BLaER1 (cell line): Measurements from ENCODE around the gene CAMK2A.

Source experiments
- H3K27ac ChIP-seq: shearing (Covaris generic); formaldehyde crosslinking; 2 replicates; pipeline ENCODE4 v1.8.1; 2022
- H3K27me3 ChIP-seq: shearing (Covaris generic); formaldehyde crosslinking; 2 replicates; pipeline ENCODE4 v1.8.1; 2022
- H3K36me3 ChIP-seq: shearing (Covaris generic); formaldehyde crosslinking; 2 replicates; pipeline ENCODE4 v1.8.1; 2022
- H3K4me1 ChIP-seq: shearing (Covaris generic); formaldehyde crosslinking; 2 replicates; pipeline ENCODE4 v1.8.1; 2022
- H3K4me2 ChIP-seq: shearing (Covaris generic); formaldehyde crosslinking; 2 replicates; pipeline ENCODE4 v1.8.1; 2022
- H3K4me3 ChIP-seq: shearing (Covaris generic); formaldehyde crosslinking; 2 replicates; pipeline ENCODE4 v1.8.1; 2022
- H3K9ac ChIP-seq: shearing (Covaris generic); formaldehyde crosslinking; 2 replicates; pipeline ENCODE4 v1.8.1; 2022
- H3K9me3 ChIP-seq: shearing (Covaris generic); formaldehyde crosslinking; 2 replicates; pipeline ENCODE4 v1.8.1; 2022
- H4K20me1 ChIP-seq: shearing (Covaris generic); formaldehyde crosslinking; 2 replicates; pipeline ENCODE4 v1.8.1; 2022
- Cebpa-rat ChIP-seq: shearing (Covaris generic); IDR thresholded peaks from 2 replicates; pipeline ENCODE4 v1.8.1; 2022

CAMK2A gene

DNA sequence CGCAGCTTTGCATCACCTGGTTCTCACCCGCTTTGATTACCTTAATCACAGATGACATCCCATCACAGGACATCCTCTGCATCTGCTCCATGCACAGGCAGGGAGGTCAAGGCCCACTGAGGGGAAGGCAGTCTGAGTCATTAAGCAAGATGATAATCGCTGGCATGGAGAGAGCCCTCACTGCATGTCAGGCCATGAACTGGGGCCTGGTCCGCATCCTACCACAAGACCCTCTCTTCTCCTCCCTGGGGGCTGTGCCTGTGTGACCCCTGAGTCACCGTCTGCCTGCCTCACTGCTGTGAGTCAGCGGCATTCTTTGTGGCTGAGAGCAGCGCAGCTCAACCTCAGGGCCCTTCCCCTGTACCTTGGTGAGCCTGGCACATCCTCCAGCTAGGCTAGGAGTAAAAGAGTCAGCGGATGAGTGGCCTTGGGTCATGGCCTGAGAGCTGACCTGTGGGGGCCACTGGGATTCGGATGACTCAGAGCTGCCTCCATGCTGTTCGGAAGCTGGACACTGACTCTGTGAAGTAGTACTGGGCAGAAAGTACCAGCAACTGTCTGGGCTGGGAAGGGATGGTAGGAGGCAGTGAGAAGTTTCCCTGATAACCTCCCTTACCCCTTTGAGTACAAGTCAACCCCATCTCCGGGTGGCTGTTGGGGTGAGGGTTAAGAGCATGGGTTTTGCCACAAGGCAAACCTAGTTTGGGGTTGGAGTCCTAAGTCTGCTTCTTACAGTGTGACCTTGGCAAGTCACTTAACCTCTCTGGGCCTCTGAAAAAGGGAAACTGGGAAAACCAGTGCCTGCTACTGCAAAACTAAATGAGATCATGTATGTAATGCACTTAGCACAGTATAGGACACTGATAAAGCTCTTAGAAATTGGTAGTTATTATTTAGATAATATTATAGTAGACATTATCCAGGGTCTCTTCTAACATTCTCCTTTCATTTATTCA is 27.8 kb upstream of the CAMK2A start:
- no peaks in the 10 kb centered on the region for H3K9me3 ChIP-seq
- no peak overlapping the region for H3K4me2 ChIP-seq
- H3K27ac ChIP-seq = no peak overlapping the region
- H3K9ac ChIP-seq = no peak overlapping the region
- no peaks in the 10 kb centered on the region for H3K27me3 ChIP-seq
- no peaks in the 10 kb centered on the region for H3K36me3 ChIP-seq
- H3K4me1 ChIP-seq = peaks cover 21% of the 10 kb centered on the region
- no peak overlapping the region for H3K4me3 ChIP-seq
- no peaks in the 10 kb centered on the region for H4K20me1 ChIP-seq
- no peak for TF ChIP-seq Cebpa-rat

DNA sequence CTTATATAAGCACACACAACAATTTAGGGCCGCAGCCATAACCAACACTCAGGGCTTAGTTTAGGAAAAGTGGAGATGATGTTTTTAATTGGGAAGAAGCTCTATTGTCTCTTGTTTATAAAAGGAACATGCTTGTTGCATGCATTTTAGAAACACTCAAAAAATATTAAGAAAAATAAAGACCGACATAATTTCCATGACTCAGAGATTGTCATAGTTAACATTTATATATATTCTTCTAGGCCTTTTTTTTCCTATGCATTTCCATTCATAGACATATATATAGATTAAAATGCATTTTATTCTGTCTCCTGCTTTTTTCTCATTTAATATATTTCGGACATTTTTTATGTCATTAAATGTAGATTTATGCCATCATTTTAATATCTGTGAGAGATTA is 26.7 kb upstream of the CAMK2A start:
- H4K20me1 ChIP-seq = no peaks in the 10 kb centered on the region

DNA sequence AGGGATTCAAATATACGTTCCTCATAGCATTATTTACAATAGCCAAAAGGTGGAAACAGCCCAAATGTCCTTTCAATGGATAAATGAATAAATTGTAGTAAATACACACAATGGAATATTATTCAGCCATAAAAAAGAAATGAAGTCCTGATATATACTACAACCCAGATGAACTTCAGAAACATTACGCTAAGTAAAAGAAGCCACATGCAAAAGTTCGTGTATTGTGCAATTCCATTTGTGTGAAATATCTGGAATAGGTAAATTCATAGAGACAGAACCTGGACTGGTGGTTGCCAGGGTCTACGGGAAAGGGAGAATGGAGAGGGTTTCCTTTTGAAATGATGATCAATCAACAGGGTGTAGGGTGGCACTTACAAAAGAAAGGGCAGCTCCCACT is 25.7 kb upstream of the CAMK2A start:
- peaks cover 24% of the 10 kb centered on the region for H3K4me1 ChIP-seq
- no peak overlapping the region for H3K4me2 ChIP-seq

More for the DNA sequence above, 26.7 kb upstream of the CAMK2A start:
- no peak overlapping the region for H3K27ac ChIP-seq
- no peaks in the 10 kb centered on the region for H3K27me3 ChIP-seq
- H3K9ac ChIP-seq = no peak overlapping the region
- H3K4me1 ChIP-seq = peaks cover 21% of the 10 kb centered on the region
- H3K36me3 ChIP-seq = no peaks in the 10 kb centered on the region
- TF ChIP-seq Cebpa-rat = no peak
- H3K4me2 ChIP-seq = no peak overlapping the region
- H3K4me3 ChIP-seq = no peak overlapping the region
- H3K9me3 ChIP-seq = no peaks in the 10 kb centered on the region

DNA sequence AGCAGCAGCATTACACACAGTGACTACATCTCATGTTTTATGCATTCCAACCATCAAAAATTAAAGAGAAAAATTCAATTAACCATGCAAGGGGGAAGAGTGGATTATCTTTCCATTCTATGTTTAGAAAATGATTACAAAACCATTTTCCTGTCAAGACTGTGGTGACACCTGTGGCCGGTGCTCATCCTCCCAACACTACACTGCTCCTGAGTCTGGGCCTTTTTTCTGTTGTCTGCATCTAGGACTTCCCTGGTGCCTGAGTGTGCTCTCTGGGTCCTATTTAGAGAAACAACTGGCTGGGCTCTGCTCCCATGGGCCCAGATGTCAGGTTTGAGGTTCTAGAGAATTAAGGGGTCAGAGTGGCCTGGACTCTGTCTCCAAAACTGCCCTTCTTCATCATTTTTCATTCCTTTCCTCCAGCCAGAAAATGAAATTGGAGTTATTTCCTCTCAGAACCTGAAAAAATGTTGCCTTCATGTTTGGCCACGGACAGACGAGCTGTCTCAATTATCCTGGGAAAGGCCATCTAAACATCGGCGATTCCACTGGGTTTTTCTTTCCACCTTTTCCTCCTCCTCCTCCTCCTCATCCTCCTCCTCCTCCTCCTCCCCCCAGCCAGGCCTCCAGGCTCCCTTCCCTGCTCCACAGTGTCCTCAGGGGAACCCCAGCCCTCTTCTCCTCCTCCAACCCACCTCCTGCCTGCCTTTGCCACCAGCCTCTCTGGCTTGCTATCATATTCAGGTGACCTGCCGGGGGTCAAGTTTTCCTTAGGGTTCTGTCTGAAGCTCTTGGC is 24.5 kb upstream of the CAMK2A start:
- TF ChIP-seq Cebpa-rat = no peak
- Histone ChIP-seq H3K27ac (no peak overlapping the region), H3K4me1 (peaks cover 32% of the 10 kb centered on the region), H3K36me3 (no peaks in the 10 kb centered on the region), H3K4me3 (no peak overlapping the region), H3K27me3 (no peaks in the 10 kb centered on the region), H4K20me1 (no peaks in the 10 kb centered on the region), H3K4me2 (peak overlapping the region; percentile 46), H3K9me3 (no peaks in the 10 kb centered on the region), H3K9ac (no peak overlapping the region; the same call in 1 of the 2 replicates)

More for the DNA sequence above, 25.7 kb upstream of the CAMK2A start:
- TF ChIP-seq Cebpa-rat = no peak
- Histone ChIP-seq H3K9ac (no peak overlapping the region), H3K27ac (no peak overlapping the region), H3K9me3 (no peaks in the 10 kb centered on the region), H3K27me3 (no peaks in the 10 kb centered on the region), H3K4me3 (no peak overlapping the region), H4K20me1 (no peaks in the 10 kb centered on the region), H3K36me3 (no peaks in the 10 kb centered on the region)

DNA sequence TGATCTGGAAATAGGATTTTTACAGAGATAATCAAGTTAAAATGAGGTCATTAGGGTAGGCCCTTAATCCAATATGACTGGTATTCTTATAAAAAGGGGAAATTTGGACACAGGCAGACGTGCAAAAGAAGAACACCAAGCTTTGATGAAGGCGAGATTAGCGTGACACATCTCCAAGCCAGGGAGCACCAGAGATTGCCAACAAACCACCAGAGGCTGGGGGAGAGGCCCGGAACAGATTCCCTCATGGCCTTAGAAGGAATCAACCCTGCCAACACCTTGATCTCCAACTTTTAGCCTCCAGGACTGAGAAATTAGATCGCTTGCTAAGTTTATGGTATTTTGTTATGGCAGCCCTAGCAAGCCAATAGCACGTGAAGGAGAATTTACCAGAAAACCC is 23.9 kb upstream of the CAMK2A start:
- Histone ChIP-seq H3K27ac (no peak overlapping the region), H3K4me1 (peaks cover 27% of the 10 kb centered on the region), H3K36me3 (no peaks in the 10 kb centered on the region), H4K20me1 (no peaks in the 10 kb centered on the region), H3K4me3 (no peak overlapping the region), H3K9me3 (no peaks in the 10 kb centered on the region), H3K9ac (no peak overlapping the region), H3K27me3 (no peaks in the 10 kb centered on the region), H3K4me2 (peak overlapping the region; percentile 46)
- TF ChIP-seq Cebpa-rat = no peak

DNA sequence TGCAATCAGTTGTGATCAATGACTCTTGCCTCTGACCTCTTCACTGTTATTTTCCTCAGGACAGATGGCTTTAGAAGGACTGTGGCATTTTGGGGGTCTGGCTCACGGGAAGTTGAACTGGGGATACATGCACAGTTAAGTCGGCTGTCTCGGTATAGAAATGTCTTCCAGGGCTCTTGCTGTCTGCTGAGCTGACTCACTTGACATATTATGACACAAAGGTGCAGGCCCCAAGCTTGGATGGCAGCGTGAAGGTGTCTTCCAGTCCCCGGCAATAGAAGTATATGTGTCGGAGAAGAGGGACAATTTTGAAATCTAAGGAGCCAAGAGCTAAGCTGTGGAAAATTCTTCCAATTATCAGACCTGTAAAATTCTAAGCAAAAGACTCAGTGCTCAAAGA is 22.9 kb upstream of the CAMK2A start:
- Histone ChIP-seq H3K4me2 (no peak overlapping the region), H3K4me3 (no peak overlapping the region), H3K4me1 (peaks cover 26% of the 10 kb centered on the region), H3K9ac (no peak overlapping the region), H3K27ac (no peak overlapping the region), H3K9me3 (no peaks in the 10 kb centered on the region), H3K27me3 (no peaks in the 10 kb centered on the region), H3K36me3 (no peaks in the 10 kb centered on the region), H4K20me1 (no peaks in the 10 kb centered on the region)
- TF ChIP-seq Cebpa-rat = no peak

DNA sequence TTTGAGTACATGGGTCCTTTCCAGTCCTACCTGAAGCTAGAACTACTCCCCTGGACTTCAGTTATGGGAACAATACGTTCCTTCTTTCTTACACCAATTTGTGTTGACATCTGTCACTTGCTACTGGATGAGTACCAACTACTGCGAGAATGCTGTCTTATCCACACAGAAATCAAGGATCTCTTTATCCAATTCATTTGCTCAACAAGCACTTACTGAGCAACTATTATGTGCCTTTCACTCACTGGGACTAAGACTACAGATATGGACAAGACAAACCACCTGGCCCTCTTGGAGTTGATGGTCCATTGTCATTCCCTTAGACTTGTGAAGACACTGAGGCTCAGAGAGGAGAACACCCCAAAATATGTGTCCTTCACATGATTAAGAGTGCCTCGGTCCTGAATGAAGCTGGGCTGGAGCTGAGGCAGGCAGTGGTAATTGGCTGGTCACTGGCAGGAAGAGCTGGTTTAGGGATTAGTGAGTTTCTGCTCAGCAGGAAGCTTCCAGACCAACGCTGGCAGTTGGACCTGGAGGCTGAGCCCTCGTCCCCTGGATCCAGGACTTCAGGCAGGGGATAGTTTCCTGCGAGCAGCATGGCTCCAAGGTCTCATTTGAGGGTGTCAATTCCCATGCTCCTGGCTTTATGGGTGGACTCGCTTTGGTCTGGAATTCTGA is 21.6 kb upstream of the CAMK2A start:
- no peak for TF ChIP-seq Cebpa-rat
- H3K9ac ChIP-seq = no peak overlapping the region

DNA sequence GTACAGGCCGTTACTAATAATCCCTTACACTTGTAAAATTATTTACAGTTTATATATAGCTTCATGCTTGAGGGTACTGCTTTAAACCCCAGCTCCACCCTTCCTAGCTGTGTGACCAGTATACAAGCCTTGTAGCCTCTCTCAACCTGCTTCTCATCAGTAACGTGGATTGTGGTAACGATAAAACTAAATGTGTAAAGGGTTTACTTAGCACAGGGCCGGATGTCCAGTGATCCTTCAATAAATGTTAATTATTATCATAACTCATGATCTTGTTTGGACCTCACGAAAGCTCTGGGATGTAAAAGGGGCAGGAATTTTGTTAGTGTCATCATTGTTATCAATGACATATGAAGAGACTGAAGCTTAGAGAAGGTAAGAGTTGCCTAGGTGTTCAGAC is 20.7 kb upstream of the CAMK2A start:
- no peak overlapping the region for H3K4me3 ChIP-seq
- H3K4me1 ChIP-seq = peaks cover 26% of the 10 kb centered on the region
- no peak overlapping the region for H3K9ac ChIP-seq
- H3K27ac ChIP-seq = no peak overlapping the region
- H3K4me2 ChIP-seq = peak overlapping the region; percentile 62
- H4K20me1 ChIP-seq = no peaks in the 10 kb centered on the region
- H3K9me3 ChIP-seq = no peaks in the 10 kb centered on the region
- H3K27me3 ChIP-seq = no peaks in the 10 kb centered on the region
- TF ChIP-seq Cebpa-rat = no peak
- H3K36me3 ChIP-seq = no peaks in the 10 kb centered on the region

More for the DNA sequence above, 21.6 kb upstream of the CAMK2A start:
- Histone ChIP-seq H3K36me3 (no peaks in the 10 kb centered on the region), H3K9me3 (no peaks in the 10 kb centered on the region), H3K27ac (no peak overlapping the region), H3K27me3 (no peaks in the 10 kb centered on the region), H4K20me1 (no peaks in the 10 kb centered on the region), H3K4me3 (no peak overlapping the region), H3K4me1 (peaks cover 26% of the 10 kb centered on the region), H3K4me2 (no peak overlapping the region)

DNA sequence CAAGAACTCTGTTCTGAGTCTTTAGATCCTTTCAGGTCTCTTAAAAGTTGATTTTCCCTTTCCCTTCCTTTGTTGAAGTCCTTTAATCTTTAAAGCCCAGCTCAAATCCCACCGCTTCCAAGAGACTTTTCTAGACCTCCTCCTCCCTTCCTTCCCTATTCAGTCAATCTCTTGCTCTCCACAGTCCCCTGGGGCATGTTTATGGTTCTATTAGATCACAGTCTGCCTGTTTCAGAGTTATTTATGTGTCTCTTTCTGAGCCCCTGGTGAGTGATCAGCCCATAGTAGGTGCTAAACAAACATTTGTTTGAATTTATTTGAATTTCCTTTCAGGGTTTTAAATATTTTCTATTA is 20.3 kb upstream of the CAMK2A start:
- Histone ChIP-seq H3K9me3 (no peaks in the 10 kb centered on the region), H3K27me3 (no peaks in the 10 kb centered on the region), H3K4me2 (peak overlapping the region; percentile 62), H3K4me1 (peaks cover 26% of the 10 kb centered on the region), H3K9ac (no peak overlapping the region), H3K36me3 (no peaks in the 10 kb centered on the region), H3K27ac (no peak overlapping the region), H4K20me1 (no peaks in the 10 kb centered on the region), H3K4me3 (no peak overlapping the region)
- TF ChIP-seq Cebpa-rat = no peak
